Heart left ventricle (tissue), 16 donors: ENCODE data around the gene KCNJ5. TPM values are rescaled to one million over a fixed set of nuclear protein-coding genes. Genes with fewer than 3 reads are reported as not detected.

Experiments
- ATAC-seq, 4 donors: fragments of 200-7000 bp; cut with Tn5 transposase; one replicate each; pipeline ENCODE4 v1.9.1; 2020 to 2022; ENCODE audit warnings: moderate library complexity in 4 of 4, mild to moderate bottlenecking in 3 of 4, moderate number of reproducible peaks in 1 of 4
- DNase-seq, 5 donors: peaks; one replicate each; pipeline ENCODE4 v3.0.0-alpha.2; 2020
- H3K27ac ChIP-seq, 12 donors: fragments of 200-600 bp; sonication (generic) in 4 of 12; one replicate each; pipeline versions ENCODE4 v1.5.0 to v1.8.0; 2016 to 2022; ENCODE audit warnings: mild to moderate bottlenecking in 2 of 12
- H3K27me3 ChIP-seq, 9 donors: fragments of 200-600 bp; sonication (generic) in 2 of 9; one replicate each; pipeline versions ENCODE4 v1.5.1 to v1.8.0; 2016 to 2022; ENCODE audit warnings: mild to moderate bottlenecking in 3 of 9
- H3K36me3 ChIP-seq, 9 donors: fragments of 200-600 bp; sonication (generic) in 2 of 9; one replicate each; pipeline versions ENCODE4 v1.5.0 to v1.8.0; 2018 to 2022; ENCODE audit warnings: mild to moderate bottlenecking in 2 of 9
- H3K4me1 ChIP-seq, 12 donors: fragments of 200-600 bp; sonication (generic) in 4 of 12; one replicate each; pipeline versions ENCODE4 v1.5.0 to v1.8.0; 2016 to 2022; ENCODE audit warnings: mild to moderate bottlenecking in 3 of 12
- H3K4me3 ChIP-seq, 12 donors: fragments of 200-600 bp; sonication (generic) in 4 of 12; one replicate each; pipeline versions ENCODE4 v1.5.0 to v1.8.0; 2017 to 2022; ENCODE audit warnings: mild to moderate bottlenecking in 9 of 12, moderate library complexity in 4 of 12
- H3K9me3 ChIP-seq, 12 donors: fragments of 200-600 bp; sonication (generic) in 4 of 12; one replicate each; pipeline versions ENCODE4 v1.5.0 to v1.8.0; 2016 to 2022; ENCODE audit warnings: mild to moderate bottlenecking in 1 of 12
- POLR2A ChIP-seq, 2 donors: fragments of 450-650 bp; IDR thresholded peaks; one replicate each; pipeline ENCODE4 v1.6.1; 2017; ENCODE audit warnings: antibody characterized with exemption in 2 of 2, mild to moderate bottlenecking in 2 of 2, moderate library complexity in 2 of 2
- WGBS, 4 donors: extraction: QIAGEN DNeasy Blood & Tissue Kit in 2 of 4; methylation state at CpG; one replicate each; pipeline versions ENCODE4 v1.1.5 to v1.1.7; 2013 to 2018; 5-methylcytosine and 5-hydroxymethylcytosine counted together
- intact Hi-C, 10 donors: fragments of 100-400 bp; cut with DNase I; formaldehyde crosslinking; loops; one replicate each; pipeline versions ENCODE4 v1.11.1 to v1.14.2; 2022
- polyA plus RNA-seq, 2 donors: library from polyadenylated mRNA; stranded (reverse); fragments of 200-250 nt; gene quantifications; one replicate each; pipeline ENCODE4 v1.2.3, GENCODE V29; 2013
- total RNA-seq, 9 donors: library from RNA; depleted of rRNA in 2 of 9; stranded (reverse); fragments of >200 nt in 2 of 9; fragmentation: NEBNext Ultra II Directional in 3 of 9; extraction: Animal tissue kit (Norgen Biotek cat#: 25700) in 3 of 9; gene quantifications; one replicate each; pipeline versions ENCODE4 v1.1.0 to v1.2.4, GENCODE V29; 2016 to 2023
- TF ChIP-seq, protein P1 (sequence below), 12 donors: fragments of 200-600 bp; sonication (generic) in 4 of 12; IDR thresholded peaks; one replicate each; pipeline versions ENCODE4 v1.5.0 to v1.8.0; 2018 to 2022; ENCODE audit warnings: antibody characterized with exemption in 12 of 12, mild to moderate bottlenecking in 5 of 12
- donor health status: ischemic (EF 13 %, LVEDD 7.1; RV severe dilation, severe dysfunction).
- donor health status: healthy with polysubstance abuse.
- donor health status: DM: no; HTN: yes; CAD: no.
- donor health status: DM: no; HTN: no; CAD: no.
- donor health status: ischemic (EF 25% LVEDD 6.9; RV normal size, moderate dysfunction).
- donor health status: ischemic (EF 25% LVEDD 5.7; RV mildly dilated, moderate dysfunction).
- donor health status: healthy.
- donor health status: DM: yes; HTN: yes; CAD: no.
- donor health status: ischemic (EF 35%, LVEDD 5.7; RV mildly dilated, moderate dysfunction).
- donor health status: nonischemic (EF 11% LVEDD 7.7; RV severe dilation, severe dysfunction).
- donor health status: DM: yes; HTN: yes; CAD: no.
- donor health status: PGD.
- donor health status: ischemic (EF 29% LVEDD 5.4; RV normal size, mild dysfunction).
- donor health status: nonischemic (EF 23%, LVEDD 6.1; RV moderate dilation, normal function).

KCNJ5 gene
- total and polyA plus RNA-seq, 11 donors, result 1.4 to 29.4 (median 6.0) TPM

DNA sequence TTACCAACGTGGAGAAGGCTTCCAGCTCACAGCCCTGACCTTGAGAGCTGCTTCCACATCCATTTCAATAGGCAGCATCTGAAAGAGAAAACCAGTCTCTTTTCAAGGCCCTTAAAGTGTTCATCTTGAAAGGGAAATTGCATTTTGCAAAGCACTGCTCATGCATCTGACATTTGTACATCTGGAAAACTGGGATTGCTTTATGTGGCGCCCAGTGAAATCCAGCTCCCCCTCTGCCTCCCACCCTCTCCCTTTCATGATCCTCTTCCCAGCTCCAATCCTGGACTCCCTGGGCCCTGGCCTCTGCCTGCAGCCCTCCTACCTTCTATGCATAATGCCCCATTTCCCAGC, 34.1 kb downstream of the KCNJ5 start:
- no peaks in the 10 kb centered on the region for H3K9me3 ChIP-seq
- ATAC-seq, result no peak
- TF ChIP-seq, protein P1, sequence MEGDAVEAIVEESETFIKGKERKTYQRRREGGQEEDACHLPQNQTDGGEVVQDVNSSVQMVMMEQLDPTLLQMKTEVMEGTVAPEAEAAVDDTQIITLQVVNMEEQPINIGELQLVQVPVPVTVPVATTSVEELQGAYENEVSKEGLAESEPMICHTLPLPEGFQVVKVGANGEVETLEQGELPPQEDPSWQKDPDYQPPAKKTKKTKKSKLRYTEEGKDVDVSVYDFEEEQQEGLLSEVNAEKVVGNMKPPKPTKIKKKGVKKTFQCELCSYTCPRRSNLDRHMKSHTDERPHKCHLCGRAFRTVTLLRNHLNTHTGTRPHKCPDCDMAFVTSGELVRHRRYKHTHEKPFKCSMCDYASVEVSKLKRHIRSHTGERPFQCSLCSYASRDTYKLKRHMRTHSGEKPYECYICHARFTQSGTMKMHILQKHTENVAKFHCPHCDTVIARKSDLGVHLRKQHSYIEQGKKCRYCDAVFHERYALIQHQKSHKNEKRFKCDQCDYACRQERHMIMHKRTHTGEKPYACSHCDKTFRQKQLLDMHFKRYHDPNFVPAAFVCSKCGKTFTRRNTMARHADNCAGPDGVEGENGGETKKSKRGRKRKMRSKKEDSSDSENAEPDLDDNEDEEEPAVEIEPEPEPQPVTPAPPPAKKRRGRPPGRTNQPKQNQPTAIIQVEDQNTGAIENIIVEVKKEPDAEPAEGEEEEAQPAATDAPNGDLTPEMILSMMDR (IDR thresholded peaks at IDR 0.05), result no peak
- TF ChIP-seq POLR2A (IDR thresholded peaks at IDR 0.05), result no peak
- H3K36me3 ChIP-seq, result no peaks in the 10 kb centered on the region
- H3K27ac ChIP-seq, result no peak overlapping the region
- intact Hi-C loops, result no loop called here
- peaks cover 0 to 11% (median 0%) of the 10 kb centered on the region in 12 donors for H3K4me1 ChIP-seq
- WGBS, 4 donors, result 49 to 74% (median 59%) methylated on average over 2 of the region's 2 CpGs
- no peak for DNase-seq
- H3K4me3 ChIP-seq, result no peak overlapping the region
- H3K27me3 ChIP-seq, result no peaks in the 10 kb centered on the region

DNA sequence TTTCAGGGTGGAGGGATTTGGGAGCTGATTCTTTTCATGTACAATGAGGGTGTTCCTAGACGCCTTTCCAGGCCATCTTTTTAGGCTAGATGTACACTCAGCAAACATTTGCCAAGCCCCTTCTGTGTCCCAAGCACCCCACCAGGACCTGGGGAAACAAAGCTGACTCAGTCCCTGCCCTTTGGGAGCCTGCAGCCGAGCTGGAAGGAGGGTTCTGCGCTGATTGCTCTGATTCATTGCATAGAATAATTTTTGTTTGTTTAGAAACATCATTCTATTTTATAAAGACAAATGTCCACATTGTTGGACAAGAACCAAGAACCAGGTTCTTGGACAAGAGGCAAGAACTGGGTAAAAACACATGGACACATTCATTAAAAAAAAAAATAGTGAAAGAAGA, 34.8 kb downstream of the KCNJ5 start:
- DNase-seq (no peak), ATAC-seq (no peak)
- TF ChIP-seq, protein P1 (IDR thresholded peaks at IDR 0.05), result no peak
- no peak for TF ChIP-seq POLR2A (IDR thresholded peaks at IDR 0.05)

DNA sequence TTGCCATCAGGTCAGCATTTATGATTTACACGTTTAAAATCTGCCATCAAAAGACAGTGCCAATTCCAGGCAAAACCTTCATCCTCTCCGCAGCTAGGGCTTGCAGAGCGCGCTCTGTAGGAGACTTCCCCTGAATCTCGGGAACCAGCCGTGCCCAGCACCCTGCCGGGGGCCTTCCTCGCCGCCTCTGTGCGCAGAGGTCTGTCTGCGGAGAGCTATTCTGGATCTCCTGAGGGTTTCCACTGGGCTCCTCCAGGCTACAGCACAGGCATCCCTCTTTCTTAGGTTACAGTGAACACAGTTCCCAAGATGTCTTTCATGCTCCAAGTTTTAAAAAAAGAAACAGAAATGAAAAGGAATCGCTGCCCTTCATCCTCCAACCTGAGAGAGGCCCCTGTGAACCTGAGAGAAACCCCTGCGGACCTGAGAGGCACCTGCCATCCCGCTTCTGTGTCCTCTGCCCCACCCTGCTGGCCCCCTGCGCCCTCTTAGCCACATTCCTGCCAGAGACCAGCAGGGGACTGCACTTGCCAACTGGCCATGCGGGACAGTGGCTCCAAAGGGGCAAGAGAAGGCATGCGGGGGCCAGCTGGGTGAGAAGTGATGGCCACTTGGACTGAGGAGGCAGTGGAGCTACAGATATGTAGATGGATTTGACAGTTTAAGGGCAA, 35.4 kb downstream of the KCNJ5 start:
- no peaks in the 10 kb centered on the region for H3K36me3 ChIP-seq
- no peaks in the 10 kb centered on the region for H3K9me3 ChIP-seq
- TF ChIP-seq, protein P1 (IDR thresholded peaks at IDR 0.05), result no peak
- no peak for TF ChIP-seq POLR2A (IDR thresholded peaks at IDR 0.05)
- no peaks in the 10 kb centered on the region for H3K27me3 ChIP-seq
- 82 to 84% (median 83%) methylated on average over 17 of the region's 17 CpGs for WGBS, 4 donors
- ATAC-seq, result no peak
- H3K27ac ChIP-seq, result no peak overlapping the region
- H3K4me1 ChIP-seq, result peaks cover 0 to 11% (median 0%) of the 10 kb centered on the region in 12 donors
- no peak for DNase-seq
- no peak overlapping the region for H3K4me3 ChIP-seq
- intact Hi-C loops, result no loop called here

More for the DNA sequence above, 34.8 kb downstream of the KCNJ5 start:
- Histone ChIP-seq H3K27ac (no peak overlapping the region), H3K4me1 (peaks cover 0 to 11% (median 0%) of the 10 kb centered on the region in 12 donors), H3K4me3 (no peak overlapping the region), H3K27me3 (no peaks in the 10 kb centered on the region), H3K36me3 (no peaks in the 10 kb centered on the region), H3K9me3 (no peaks in the 10 kb centered on the region)
- WGBS, 4 donors, result 80 to 91% (median 87%) methylated on average over 3 of the region's 3 CpGs
- intact Hi-C loops, result no loop called here

DNA sequence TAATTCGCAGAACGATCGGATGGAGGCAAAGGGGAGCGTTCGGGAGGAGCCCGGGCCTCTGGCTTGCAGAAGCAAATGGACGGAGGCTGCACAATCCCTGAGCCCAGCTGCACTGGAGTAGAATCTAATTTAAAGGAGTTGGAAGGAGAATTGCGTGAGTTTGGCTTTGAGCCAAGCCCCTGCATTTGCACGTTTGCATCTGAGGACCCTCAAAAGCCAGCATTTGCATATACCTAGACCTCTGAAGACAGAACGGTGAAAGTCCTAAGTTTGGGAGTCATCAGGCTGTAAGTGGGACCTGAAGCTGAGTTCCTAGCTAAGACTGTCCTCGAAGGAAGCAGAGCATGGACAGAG, 35.9 kb downstream of the KCNJ5 start:
- 72 to 76% (median 74%) methylated on average over 11 of the region's 11 CpGs for WGBS, 4 donors
- intact Hi-C loops, result no loop called here
- peaks cover 0 to 11% (median 0%) of the 10 kb centered on the region in 12 donors for H3K4me1 ChIP-seq

More for the DNA sequence above, 35.9 kb downstream of the KCNJ5 start:
- Histone ChIP-seq H3K27ac (no peak overlapping the region), H3K36me3 (no peaks in the 10 kb centered on the region), H3K4me3 (no peak overlapping the region), H3K27me3 (no peaks in the 10 kb centered on the region), H3K9me3 (no peaks in the 10 kb centered on the region)
- ATAC-seq (no peak), DNase-seq (no peak)
- TF ChIP-seq POLR2A (IDR thresholded peaks at IDR 0.05), result no peak
- TF ChIP-seq, protein P1 (IDR thresholded peaks at IDR 0.05), result no peak
